Measurements from ENCODE around the gene HOXA10.

HOXA10 gene

GRCh38 chr7:27143023-27143949 lies 30.8 kb downstream of the HOXA10 start, which contains the start of gene HOXA5:
HOXA5 (minus strand) TSS chr7:27143681; CDS start chr7:27143607, 74 bp downstream.
- DNase-seq: no peak

DNA sequence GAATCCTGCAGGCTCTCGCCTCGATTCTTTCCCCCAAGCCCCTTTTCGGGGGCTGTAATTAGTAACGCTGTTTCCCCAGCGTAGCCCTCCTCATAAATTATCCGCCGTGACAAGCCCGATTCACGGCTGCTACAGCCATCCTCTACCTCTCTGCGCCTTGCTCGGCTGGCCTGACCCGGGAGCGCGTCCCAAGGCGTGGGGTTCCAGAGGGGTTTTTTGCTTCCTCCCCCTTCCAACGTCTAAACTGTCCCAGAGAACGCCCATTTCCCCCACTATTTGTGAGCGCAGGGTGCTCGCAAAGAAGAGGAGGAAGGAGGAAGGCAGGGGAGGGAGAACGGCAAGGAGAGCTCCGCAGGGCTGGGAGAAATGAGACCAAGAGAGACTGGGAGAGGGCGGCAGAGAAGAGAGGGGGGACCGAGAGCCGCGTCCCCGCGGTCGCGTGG lies 31.5 kb downstream of the HOXA10 start:
- DNase-seq: no peak

- DNase-seq: no peak
Observed at GRCh38 chr7:27141923-27142579, 32.1 kb downstream of the HOXA10 start.

GRCh38 chr7:27141137-27141922 lies 32.8 kb downstream of the HOXA10 start:
- no peak for DNase-seq

DNA sequence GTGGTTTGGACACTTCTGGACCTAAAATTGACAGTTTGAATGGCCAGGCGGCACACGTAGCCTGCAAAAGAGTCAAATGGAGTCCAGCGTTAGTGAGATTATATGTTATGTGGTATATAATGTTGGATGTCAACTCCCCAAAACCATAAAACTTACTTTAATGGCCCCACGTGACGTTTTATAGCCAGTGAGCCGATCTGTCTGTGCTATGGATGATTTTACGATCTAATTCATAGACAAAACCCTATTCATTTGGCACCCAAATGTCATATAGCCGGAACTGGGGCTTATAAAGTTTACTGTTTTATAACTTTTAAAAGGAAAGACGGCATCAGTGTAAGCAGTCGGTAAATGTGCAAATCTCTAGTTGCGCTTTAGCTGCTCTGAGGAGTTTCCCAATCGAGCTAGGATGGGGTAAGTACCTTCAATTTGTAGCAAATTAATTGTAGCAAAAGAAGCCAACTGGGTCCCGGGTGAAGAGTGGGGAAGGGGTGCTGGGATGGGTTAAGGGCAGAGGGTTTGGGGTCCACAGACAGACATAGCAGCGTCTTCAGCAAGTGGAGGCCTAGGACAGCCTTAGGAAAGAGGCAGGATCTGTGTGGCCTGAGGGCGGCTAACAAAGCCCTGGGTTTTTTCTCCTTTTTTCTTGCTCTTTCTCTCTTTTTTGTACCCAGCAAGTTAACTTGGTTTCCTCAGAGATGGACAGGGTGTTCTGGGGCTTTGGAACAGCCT lies 33.8 kb downstream of the HOXA10 start:
- no peak for DNase-seq

DNA sequence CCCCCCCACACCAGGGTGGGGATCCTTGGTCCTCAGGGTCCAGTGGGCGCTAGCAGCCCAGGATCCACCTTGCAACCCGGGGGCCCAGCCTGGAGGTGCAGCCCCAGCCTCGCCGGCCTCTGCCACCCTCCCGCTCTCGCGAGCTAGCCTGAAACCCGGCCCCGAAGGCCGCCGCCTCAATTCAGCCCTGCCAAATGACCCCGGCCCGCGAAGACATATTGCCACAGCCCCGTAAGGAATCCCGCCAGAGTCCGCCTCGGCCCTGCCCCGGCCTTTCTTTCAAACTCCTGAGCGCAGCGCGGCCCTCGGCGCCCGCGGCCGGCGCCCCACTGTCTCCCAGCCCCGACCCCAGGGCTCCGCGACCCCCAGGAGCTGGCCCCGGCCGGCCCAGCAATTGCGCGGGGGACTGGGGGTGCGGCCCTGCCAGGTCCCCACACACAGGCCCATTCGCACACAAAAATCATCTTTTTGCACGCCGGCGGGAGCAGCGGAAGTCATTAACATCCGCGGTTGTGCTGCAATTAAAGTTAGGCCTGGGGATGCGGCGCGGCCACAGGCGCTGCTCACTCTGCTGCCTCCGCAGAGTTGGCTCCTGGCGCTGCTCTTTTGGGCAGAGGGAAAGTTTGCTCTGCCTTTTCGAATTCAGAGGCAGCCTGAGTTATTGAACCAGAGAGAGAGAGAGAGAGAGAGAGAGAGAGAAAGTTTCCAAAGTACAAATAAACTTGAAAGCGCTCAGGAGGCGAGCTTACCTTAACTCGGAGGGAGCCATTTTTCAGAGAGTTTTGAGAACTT lies 34.6 kb downstream of the HOXA10 start:
- no peak for DNase-seq

GRCh38 chr7:27138985-27139333 lies 35.2 kb downstream of the HOXA10 start:
- no peak for DNase-seq

GRCh38 chr7:27138472-27138871 lies 35.6 kb downstream of the HOXA10 start:
- no peak for DNase-seq

DNA sequence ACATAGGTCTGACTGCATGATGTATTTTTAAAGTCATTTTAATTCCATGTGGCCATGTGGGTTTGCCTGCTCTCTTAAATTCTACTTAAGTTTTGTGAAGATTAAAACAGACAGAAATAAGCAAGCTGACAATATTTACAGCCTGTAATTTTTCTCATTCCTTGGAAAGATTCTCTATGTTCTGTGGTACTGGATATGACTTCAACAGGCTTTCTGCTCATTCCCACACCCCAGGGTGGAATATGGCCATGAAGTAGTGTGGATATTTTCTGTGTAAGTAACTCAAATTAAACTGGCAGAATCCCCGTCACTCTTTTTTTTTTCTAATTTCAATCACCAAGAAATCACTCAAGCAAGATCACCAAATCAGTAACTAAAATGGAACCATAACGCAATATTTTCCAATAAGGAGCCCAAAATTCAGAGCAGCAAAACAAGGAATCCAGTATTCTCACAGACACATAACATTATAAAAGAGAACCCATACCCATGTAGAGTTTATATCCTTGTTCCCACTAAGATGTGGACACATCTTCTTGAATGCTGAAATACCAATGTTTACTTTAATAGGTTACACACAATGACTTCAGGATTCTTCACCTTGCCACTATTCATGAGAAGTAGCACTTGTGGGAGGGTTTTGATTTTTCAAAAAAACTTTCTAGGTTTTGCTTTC lies 36.3 kb downstream of the HOXA10 start:
- DNase-seq: no peak

GRCh38 chr7:27134392-27134791 lies 39.7 kb downstream of the HOXA10 start:
- no peak for DNase-seq

- DNase-seq: no peak
Observed at GRCh38 chr7:27133409-27134231, 40.5 kb downstream of the HOXA10 start.

- no peak for DNase-seq
Observed at GRCh38 chr7:27132978-27133377, 41.1 kb downstream of the HOXA10 start.

GRCh38 chr7:27132214-27132613 lies 41.9 kb downstream of the HOXA10 start:
- DNase-seq: no peak

GRCh38 chr7:27131390-27131819 lies 42.7 kb downstream of the HOXA10 start:
- DNase-seq: no peak

- peak; percentile 78 for DNase-seq
Observed at GRCh38 chr7:27130540-27131389, 43.4 kb downstream of the HOXA10 start, which contains the start of gene HOXA4. HOXA4 (minus strand) TSS chr7:27130757; CDS start chr7:27130733, 24 bp downstream.

- DNase-seq: no peak
Observed at GRCh38 chr7:27129729-27130539, 44.2 kb downstream of the HOXA10 start.

DNA sequence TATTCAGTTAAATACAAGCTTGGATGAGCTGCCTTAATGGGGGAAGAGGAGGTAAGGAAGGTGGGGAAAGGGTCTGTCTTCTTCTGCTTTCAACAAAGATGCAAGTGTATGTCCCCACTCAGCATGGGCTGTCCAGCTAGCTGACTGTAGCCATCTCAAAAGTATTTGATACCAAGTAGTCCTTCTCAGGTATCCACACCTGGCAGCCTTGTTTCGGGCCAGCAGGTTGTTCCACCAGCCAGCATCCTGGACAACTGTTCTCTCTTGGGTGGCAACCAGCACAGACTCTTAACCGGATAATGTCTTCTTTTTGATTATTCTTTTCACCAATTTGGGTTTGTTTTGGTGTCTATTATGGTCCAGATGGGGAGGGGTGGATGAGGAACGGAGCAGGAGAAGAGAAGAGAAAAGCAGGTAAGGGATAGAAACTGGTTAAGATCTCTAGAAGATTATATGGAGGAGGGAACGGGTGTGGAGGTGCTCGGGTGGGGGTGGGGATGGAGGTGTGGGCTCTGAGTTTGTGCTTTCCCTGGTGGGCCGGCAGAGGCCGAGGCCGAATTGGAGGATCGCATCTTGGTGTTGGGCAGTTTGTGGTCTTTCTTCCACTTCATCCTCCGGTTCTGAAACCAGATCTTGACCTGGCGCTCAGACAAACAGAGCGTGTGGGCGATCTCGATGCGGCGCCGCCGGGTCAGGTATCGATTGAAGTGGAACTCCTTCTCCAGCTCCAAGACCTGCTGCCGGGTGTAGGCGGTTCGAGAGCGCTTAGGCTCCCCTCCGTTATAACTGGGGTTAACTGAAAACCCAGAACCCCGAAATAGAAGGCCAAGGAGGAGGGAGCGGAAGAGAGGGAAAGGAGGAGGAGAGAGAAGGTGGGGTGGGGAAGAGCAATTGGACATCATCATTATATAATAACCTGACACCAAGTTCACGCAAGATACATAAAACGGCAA lies 45.1 kb downstream of the HOXA10 start:
- DNase-seq: no peak
